ENCODE results near the gene LRRC55.
"Not testable (repeated sequence)": the region's sequence is repeated elsewhere in the genome, so short reads cannot be mapped to it uniquely, and the experiment has no call there.

The LRRC55 gene

GRCh38 chr11:57162179-57162898 lies 19.4 kb upstream of the LRRC55 start:
- DNase-seq, result no peak

GRCh38 chr11:57163160-57163868 lies 18.4 kb upstream of the LRRC55 start:
- no peak for DNase-seq

GRCh38 chr11:57164317-57164716 lies 17.4 kb upstream of the LRRC55 start:
- DNase-seq, result no peak

- no peak for DNase-seq
Measured at GRCh38 chr11:57167125-57167846, 14.5 kb upstream of the LRRC55 start.

GRCh38 chr11:57169732-57170313 lies 11.9 kb upstream of the LRRC55 start:
- not testable (repeated sequence) for DNase-seq

- no peak for DNase-seq
Measured at GRCh38 chr11:57172031-57172430, 9.7 kb upstream of the LRRC55 start.

- DNase-seq, result no peak
Measured at GRCh38 chr11:57174656-57175055, 7.1 kb upstream of the LRRC55 start.

- DNase-seq, result no peak
Measured at GRCh38 chr11:57175478-57175877, 6.3 kb upstream of the LRRC55 start.

- no peak for DNase-seq
Measured at GRCh38 chr11:57178334-57178733, 3.4 kb upstream of the LRRC55 start.

- DNase-seq, result no peak
Measured at GRCh38 chr11:57179681-57180080, 2.1 kb upstream of the LRRC55 start.

- DNase-seq, result no peak
Measured at GRCh38 chr11:57180081-57180561, 1.6 kb upstream of the LRRC55 start.

GRCh38 chr11:57180964-57181363 lies 789 bp upstream of the LRRC55 start:
- DNase-seq, result no peak

GRCh38 chr11:57182896-57183295 lies 1.1 kb downstream of the LRRC55 start:
- DNase-seq, result no peak

GRCh38 chr11:57190548-57190947 lies 8.8 kb downstream of the LRRC55 start:
- no peak for DNase-seq

- DNase-seq, result no peak
Measured at GRCh38 chr11:57191311-57192219, 9.8 kb downstream of the LRRC55 start.

- no peak for DNase-seq
Measured at GRCh38 chr11:57192316-57192715, 10.6 kb downstream of the LRRC55 start.

GRCh38 chr11:57196596-57196995 lies 14.8 kb downstream of the LRRC55 start:
- no peak for DNase-seq

GRCh38 chr11:57197762-57198161 lies 16.0 kb downstream of the LRRC55 start:
- no peak for DNase-seq

GRCh38 chr11:57199330-57199729 lies 17.6 kb downstream of the LRRC55 start:
- DNase-seq, result no peak

GRCh38 chr11:57200917-57201316 lies 19.2 kb downstream of the LRRC55 start:
- DNase-seq, result no peak

- DNase-seq, result no peak
Measured at GRCh38 chr11:57202281-57202680, 20.5 kb downstream of the LRRC55 start.

- no peak for DNase-seq
Measured at GRCh38 chr11:57203359-57203758, 21.6 kb downstream of the LRRC55 start.
